Bladder microvascular endothelial cell (primary cell): ENCODE data around the gene AXIN1. TPM values are rescaled to one million over a fixed set of nuclear protein-coding genes. Genes with fewer than 3 reads are reported as not detected.

ENCODE experiments used
- total RNA-seq: library from RNA; depleted of rRNA; stranded (reverse); fragments of >200 nt; gene quantifications from 2 replicates; pipeline ENCODE4 v1.2.3, GENCODE V29; 2014

AXIN1 gene, protein sequence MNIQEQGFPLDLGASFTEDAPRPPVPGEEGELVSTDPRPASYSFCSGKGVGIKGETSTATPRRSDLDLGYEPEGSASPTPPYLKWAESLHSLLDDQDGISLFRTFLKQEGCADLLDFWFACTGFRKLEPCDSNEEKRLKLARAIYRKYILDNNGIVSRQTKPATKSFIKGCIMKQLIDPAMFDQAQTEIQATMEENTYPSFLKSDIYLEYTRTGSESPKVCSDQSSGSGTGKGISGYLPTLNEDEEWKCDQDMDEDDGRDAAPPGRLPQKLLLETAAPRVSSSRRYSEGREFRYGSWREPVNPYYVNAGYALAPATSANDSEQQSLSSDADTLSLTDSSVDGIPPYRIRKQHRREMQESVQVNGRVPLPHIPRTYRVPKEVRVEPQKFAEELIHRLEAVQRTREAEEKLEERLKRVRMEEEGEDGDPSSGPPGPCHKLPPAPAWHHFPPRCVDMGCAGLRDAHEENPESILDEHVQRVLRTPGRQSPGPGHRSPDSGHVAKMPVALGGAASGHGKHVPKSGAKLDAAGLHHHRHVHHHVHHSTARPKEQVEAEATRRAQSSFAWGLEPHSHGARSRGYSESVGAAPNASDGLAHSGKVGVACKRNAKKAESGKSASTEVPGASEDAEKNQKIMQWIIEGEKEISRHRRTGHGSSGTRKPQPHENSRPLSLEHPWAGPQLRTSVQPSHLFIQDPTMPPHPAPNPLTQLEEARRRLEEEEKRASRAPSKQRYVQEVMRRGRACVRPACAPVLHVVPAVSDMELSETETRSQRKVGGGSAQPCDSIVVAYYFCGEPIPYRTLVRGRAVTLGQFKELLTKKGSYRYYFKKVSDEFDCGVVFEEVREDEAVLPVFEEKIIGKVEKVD
- total RNA-seq: 16.4 and 27.1 TPM in 2 replicates

DNA sequence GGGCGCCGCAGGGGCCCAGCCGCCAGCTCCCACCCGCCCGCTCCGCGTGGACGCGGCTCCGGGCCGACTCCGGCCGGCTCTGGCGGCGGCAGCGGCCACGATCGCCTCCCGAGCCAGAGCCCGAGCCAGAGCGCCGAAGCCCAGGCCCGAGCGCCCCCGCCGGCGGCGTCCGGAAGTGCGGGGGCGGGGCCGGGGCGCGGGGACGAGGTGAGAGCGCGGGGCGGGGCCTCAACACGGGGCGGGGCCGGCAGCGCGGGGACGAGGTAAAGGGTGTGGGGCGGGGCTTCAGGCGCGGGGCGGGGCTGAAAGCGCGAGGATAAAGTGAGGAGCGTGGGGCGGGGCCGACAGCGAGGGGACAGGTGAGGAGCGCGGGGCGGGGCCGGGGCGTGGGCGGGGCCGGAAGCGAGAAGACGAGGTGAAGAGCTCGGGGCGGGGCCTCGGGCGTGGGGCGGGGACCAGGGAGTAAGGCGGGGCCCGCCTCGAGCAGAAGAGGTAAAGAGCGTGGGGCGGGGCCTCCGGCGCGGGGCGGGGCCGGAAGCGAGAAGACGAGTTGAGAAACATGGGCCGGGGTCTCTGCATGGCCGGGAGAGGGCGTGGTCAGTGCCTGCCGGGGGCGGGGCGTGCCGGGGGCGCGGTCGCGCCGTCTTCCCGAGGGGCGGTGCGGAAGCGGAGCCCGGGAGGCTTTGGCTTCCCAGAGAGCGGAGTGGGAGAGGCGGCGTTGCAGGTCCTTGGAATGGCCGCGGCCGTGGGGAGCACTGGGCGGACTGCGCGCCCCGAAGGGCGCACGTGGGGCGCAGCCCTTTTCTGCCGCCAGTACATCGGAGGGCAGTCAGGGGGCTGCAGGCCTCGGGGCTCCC, at the start of gene AXIN1:
AXIN1 (minus strand) TSS at position 177 of the 857 bp plus-strand sequence. CDS start 5,698 bp downstream, outside the sequence.

DNA sequence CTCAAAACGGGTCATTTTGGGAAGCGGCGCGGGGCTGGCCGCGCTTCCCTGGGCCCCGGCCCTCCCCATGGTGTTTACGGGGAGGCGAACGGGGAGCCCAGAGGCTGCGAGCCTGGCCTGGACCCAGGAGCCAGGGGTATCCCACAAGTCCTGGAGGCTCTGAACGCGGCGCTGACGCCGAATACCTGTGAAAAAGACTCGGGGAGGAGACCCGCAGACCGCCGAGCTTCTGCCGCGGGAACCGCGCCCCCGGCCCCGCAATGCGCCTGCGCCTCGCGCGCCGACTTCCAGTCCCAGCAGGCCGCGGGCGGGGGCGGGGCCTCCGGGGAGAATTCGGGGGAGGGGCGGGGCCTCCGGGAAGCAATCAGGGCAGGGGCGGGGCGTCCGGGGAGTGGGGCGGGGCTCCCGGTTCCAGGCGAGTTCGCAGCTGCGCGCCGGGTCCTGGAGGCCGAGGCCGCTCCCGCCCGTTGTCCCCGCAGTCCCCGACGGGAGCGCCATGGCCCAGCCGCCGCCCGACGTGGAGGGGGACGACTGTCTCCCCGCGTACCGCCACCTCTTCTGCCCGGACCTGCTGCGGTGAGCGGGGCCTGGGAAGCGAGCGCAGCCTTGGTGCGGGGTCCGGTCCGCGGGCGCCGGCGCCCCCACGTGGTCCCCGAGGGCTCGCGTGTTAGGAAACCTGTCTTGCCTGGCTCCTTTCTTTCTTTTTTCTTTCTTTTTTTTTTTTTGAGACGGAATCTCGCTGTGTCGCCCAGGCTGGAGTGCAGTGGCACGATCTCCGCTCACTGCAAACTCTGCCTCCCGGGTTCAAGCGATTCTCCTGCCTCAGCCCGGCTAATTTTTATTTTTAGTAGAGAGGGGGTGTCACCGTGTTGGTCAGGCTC, 49.2 kb upstream of the AXIN1 start, which contains the start of gene DECR2:
DECR2 (plus strand) TSS at position 418 of the 881 bp plus-strand sequence; CDS start at position 497, 79 bp downstream.

DNA sequence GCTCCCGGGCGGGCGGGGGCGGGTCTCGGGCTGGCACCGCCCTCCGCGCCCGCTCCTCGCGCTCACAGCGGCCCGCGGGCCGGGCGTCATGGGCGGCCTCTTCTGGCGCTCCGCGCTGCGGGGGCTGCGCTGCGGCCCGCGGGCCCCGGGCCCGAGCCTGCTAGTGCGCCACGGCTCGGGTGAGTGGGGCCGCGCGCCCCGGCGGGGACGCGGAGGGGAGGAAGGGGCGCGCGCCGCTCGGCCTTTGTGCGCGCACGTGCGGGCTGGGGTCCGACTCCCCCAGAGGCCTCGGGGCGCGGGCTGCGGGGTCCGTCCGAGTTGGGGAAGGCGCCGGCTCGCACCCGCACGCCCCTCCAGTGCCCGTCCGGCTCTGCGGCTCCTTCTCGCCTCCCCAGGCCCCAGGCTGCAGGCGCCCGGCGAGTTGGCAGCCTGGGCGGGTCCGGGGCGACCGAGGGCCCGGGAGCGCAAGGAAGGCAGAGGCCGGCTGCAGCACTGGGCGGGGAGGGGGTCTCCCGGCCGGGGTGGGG, 44.7 kb upstream of the AXIN1 start, which contains the start of gene NME4:
NME4 (plus strand) TSS at position 65 of the 527 bp plus-strand sequence; CDS start at position 89, 24 bp downstream.

DNA sequence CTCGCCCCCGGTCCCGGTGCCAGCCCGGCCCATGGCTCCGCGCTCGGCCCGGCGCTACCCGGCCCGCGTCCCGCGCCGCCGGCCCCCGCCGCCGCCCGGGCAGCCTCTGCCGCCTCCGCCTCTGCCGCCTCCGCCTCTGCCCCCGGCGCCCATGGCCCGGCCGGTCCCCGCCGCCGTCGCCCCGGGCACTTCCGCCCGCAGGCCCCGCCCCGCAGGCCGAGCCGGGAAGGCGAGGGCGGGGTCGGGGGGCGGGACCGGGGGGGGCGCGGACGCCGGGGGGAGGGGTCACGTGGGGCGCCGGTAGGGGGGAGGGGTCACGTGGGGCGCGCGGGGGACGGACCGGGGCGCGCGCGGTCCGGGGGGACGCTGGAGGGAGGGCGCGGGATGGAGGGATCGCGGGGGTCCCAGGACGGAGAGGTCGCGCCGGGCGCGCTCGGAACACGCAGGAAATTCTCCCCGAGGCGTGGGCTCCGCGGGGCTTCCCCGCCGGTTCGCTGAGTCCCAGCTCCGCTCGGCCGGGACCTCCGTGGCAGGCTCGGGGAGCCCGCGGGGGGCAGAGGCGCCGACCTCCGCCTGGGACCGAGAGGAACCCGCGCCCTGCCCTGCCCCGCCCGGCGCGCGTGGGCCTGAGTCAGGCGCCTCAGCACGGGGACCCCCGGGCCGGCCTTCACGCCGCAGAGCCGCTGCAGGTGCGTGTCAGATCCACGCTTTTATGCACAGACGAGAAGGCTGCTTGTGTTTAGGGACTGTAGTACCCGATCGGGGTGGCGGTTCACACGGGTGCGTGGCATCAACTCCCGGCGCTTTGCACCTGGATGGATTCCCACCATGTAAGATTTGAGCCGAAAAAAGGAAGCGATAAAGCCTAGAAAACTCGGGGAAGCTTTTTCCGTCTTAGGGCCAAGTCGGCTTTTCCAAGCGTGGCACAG, 29.5 kb upstream of the AXIN1 start, which contains the start of gene PGAP6:
PGAP6 (minus strand) TSS at position 190 of the 929 bp plus-strand sequence; CDS start at position 33, 157 bp downstream.

DNA sequence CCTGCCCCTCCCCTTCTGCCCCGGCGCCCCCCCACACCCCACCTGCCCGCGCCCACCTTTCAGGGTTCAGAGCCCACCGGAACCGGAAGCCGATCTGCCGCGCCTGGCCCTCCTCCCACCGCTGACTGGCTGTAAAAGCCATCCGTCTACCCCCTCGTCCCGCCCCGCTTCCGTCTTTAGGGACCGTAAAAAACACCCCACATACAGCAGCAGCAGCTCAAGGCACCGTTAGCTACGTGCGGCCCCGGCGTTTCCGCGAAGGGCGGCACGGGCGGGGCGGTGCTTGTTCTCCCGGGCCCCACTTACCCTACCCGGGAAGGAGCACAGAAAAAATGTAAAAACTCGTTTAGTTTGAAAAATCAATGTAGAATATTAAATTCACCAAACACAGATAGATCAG, 17.9 kb upstream of the AXIN1 start, which contains the start of gene MRPL28:
MRPL28 (minus strand) TSS at position 96 of the 400 bp plus-strand sequence. CDS start 320 bp downstream, outside the sequence.

DNA sequence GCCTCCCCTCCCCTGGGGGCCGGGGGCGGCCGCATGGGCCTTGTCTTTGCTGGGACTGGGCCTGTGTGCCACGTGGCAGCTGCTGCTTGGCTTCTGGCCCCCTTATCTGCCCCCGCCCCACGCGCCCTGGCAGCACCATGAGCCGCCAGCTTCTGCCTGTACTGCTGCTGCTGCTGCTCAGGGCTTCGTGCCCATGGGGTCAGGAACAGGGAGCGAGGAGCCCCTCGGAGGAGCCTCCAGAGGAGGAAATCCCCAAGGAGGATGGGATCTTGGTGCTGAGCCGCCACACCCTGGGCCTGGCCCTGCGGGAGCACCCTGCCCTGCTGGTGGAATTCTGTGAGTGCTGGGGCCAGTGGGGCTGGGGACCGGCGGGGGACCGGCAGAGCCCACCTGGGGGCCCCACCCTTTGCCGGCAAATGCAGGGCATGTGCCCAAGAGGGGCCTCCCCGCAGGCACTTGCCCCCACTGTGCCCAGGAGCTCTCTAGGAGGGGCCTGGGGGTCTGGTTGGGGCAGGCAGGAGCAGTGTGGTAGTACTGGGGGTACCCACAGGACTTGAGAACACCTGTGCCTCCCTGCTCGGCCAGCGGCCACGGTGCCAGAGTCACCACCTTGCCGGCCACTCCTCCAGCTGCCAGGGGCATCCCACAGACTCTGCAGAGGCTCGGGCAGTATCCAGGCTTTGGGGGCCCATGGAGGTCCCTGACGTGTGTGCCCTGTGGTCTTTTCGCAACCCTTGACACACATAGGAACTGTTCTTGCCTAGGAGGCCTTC, 69.3 kb downstream of the AXIN1 start, which contains the start of gene PDIA2:
PDIA2 (plus strand) TSS at position 132 of the 773 bp plus-strand sequence; CDS start at position 138, 6 bp downstream.

DNA sequence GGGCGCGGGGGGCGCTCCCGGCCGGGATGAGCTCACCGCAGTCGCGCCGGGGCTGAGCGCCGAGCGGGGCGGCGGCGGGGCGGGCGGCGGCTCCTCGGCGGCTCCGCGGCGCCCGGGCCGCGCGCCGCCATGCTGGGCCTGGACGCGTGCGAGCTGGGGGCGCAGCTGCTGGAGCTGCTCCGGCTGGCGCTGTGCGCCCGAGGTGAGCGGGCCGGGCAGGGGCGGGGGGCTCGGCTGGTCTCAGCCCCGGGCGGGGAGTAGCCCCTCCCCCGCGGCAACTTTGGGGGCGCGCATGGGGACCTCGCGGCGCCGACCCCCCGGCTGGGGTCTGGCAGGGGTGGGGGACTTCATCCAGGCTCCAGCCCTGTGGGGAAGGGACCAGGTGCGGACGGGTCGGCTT, 72.0 kb downstream of the AXIN1 start, which contains the start of gene ARHGDIG:
ARHGDIG (plus strand) TSS at position 40 of the 400 bp plus-strand sequence; CDS start at position 130, 90 bp downstream.

DNA sequence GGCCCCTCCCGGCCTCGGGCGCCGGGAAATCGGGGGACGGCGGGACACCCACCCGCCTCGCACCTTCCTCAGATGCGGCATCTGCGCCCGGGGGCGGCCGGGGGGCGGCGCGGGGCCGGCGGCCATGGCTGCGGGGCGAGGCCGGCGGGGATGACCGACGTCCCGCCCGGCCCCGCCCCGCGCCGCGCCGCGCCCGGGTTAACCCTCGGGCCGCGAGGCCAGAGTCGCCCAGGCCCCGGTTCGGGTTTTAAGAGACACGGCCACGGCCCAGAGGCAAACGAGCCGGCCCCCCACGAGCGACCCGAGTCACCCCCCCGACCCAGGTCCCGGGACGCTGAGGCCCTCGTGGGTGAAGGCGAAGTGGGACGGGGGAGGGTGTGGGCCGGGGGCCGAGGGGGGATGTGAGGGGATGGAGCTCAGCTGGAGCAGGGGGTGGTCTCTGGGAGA, 76.7 kb downstream of the AXIN1 start, which contains the start of gene RGS11:
RGS11 (minus strand) TSS at position 159 of the 447 bp plus-strand sequence; CDS start at position 126, 33 bp downstream.

Other genes with a start within 250 kb of the AXIN1 start
- 3.1 and 16.6 TPM in 2 replicates for gene NPRL3, start 214.1 kb downstream of the AXIN1 start, total RNA-seq
- gene HBZ, start 200.1 kb downstream of the AXIN1 start, total RNA-seq: 0.19 TPM in 1 of 2 replicates, not detected in the other
- gene HBM, start 186.7 kb downstream of the AXIN1 start, total RNA-seq: not detected in 2 replicates
- 0.32 TPM in 1 of 2 replicates, not detected in the other for gene HBA2, start 179.8 kb downstream of the AXIN1 start, total RNA-seq
- gene HBA1, start 176.0 kb downstream of the AXIN1 start, total RNA-seq: not detected in 2 replicates
- 0.97 TPM in 1 of 2 replicates, not detected in the other for gene HBQ1, start 172.3 kb downstream of the AXIN1 start, total RNA-seq
- gene LUC7L, start 123.3 kb downstream of the AXIN1 start, total RNA-seq: 29.1 and 51.1 TPM in 2 replicates
- gene FAM234A, start 117.9 kb downstream of the AXIN1 start, total RNA-seq: 30.1 and 67.4 TPM in 2 replicates
- 0.81 and 1.6 TPM in 2 replicates for gene RGS11, start 76.8 kb downstream of the AXIN1 start, total RNA-seq
- gene ARHGDIG, start 72.1 kb downstream of the AXIN1 start, total RNA-seq: 0.13 TPM in 1 of 2 replicates, not detected in the other
- gene PDIA2, start 69.6 kb downstream of the AXIN1 start, total RNA-seq: not detected in 2 replicates
- 61.0 and 77.7 TPM in 2 replicates for gene MRPL28, start 17.8 kb upstream of the AXIN1 start, total RNA-seq
- gene PGAP6, start 29.3 kb upstream of the AXIN1 start, total RNA-seq: 82.7 and 108 TPM in 2 replicates
- gene NME4, start 44.5 kb upstream of the AXIN1 start, total RNA-seq: 44.0 and 53.7 TPM in 2 replicates
- 14.2 and 19.1 TPM in 2 replicates for gene DECR2, start 49.2 kb upstream of the AXIN1 start, total RNA-seq
- 17.5 and 41.9 TPM in 2 replicates for gene RAB11FIP3, start 72.9 kb upstream of the AXIN1 start, total RNA-seq
- gene CAPN15, start 175.0 kb upstream of the AXIN1 start, total RNA-seq: 20.6 and 36.8 TPM in 2 replicates
- gene PRR35, start 207.7 kb upstream of the AXIN1 start, total RNA-seq: not detected in 2 replicates
- 0.88 and 1.3 TPM in 2 replicates for gene NHLRC4, start 214.3 kb upstream of the AXIN1 start, total RNA-seq
- gene PIGQ, start 217.2 kb upstream of the AXIN1 start, total RNA-seq: 20.7 and 26.4 TPM in 2 replicates
- 7.4 and 11.5 TPM in 2 replicates for gene RAB40C, start 237.3 kb upstream of the AXIN1 start, total RNA-seq